Right forelimb (tissue), 1 donor: ENCODE data around the gene ARHGAP22.
"Not testable (repeated sequence)": the region's sequence is repeated elsewhere in the genome, so short reads cannot be mapped to it uniquely, and the experiment has no call there.

Source experiments
- DNase-seq: peaks from one replicate; pipeline ENCODE4 v3.0.0-alpha.2; 2018

ARHGAP22 gene, protein sequence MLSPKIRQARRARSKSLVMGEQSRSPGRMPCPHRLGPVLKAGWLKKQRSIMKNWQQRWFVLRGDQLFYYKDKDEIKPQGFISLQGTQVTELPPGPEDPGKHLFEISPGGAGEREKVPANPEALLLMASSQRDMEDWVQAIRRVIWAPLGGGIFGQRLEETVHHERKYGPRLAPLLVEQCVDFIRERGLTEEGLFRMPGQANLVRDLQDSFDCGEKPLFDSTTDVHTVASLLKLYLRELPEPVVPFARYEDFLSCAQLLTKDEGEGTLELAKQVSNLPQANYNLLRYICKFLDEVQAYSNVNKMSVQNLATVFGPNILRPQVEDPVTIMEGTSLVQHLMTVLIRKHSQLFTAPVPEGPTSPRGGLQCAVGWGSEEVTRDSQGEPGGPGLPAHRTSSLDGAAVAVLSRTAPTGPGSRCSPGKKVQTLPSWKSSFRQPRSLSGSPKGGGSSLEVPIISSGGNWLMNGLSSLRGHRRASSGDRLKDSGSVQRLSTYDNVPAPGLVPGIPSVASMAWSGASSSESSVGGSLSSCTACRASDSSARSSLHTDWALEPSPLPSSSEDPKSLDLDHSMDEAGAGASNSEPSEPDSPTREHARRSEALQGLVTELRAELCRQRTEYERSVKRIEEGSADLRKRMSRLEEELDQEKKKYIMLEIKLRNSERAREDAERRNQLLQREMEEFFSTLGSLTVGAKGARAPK

GRCh38 chr10:48604991-48605508 lies at the start of gene ARHGAP22:
TSS of gene ARHGAP22 (minus strand) at chr10:48605073. CDS start at chr10:48604796, 277 bp downstream.
- DNase-seq: peak; percentile 62

GRCh38 chr10:48653944-48654698 lies 49.2 kb upstream of the ARHGAP22 start:
- no peak for DNase-seq

GRCh38 chr10:48653347-48653746 lies 48.5 kb upstream of the ARHGAP22 start:
- no peak for DNase-seq

DNA sequence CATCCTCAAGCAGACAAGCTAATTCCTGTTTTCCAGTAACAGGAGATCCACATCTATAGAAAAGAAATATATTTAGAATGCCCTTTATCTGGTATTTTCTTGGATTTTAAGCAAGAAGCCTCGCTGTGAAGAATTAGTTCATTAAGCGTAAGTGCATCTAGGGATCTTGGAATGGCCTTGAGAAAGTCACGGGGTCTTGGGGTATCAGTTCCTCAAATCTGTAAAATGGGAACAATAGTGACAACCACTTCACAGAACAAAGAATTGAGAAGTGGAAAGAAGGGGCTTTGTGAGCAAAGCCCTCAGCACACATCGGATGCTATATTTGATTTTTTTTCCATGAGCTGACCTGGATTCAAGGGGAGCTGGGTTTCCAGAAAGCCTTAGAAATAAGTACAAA lies 47.5 kb upstream of the ARHGAP22 start:
- DNase-seq: no peak

- DNase-seq: peak; percentile 30
These were observed 47.0 kb upstream of the ARHGAP22 start for GRCh38 chr10:48651839-48652238.

DNA sequence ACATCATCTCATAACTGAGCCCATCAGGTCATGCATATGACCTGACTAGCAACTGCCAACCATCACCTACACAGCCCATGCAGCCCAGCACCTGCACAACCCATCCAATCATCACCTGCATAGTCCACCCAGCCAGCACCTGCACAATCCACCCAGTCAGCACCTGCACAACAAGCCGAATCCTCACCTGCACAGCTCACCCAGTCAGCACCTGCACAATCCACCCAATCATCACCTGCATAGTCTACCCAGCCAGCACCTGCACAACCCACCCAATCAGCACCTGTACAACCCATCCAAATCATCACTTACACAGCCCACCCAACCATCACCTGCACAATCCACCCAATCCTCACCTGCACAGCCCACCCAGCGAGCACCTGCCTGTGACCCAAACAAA lies 46.4 kb upstream of the ARHGAP22 start:
- DNase-seq: peak; percentile 35

DNA sequence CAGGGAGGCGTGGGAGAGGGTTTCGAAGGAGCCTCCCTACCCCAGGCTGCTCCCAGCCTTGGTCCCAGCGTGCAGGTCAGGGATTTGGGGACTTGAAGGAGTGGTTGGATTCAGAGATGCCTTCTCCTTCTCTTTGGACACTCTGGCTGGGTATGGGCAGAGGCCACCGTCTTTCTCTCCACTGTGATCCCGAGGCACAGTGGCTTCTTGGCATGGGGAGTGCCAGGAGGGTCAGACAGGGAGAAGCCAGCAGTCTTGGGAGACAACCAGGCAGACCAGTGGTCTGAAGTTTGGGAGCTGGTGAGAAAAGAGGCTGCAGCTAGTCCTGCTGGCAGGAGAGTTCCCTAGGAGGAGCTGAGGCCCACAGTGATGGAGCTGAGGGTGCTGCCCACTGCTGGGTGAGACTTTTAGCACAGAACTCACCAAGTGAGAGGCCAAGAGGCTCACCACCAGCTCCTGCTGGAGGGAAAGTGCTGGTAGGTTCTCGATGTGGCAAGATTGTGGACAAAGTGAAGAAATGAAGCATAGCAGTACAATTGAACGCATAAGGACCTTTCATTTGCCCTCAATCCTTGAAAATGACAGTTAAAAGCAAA lies 44.6 kb upstream of the ARHGAP22 start:
- peak; percentile 29 for DNase-seq

- DNase-seq: no peak
These were observed 43.5 kb upstream of the ARHGAP22 start for GRCh38 chr10:48648172-48648942.

DNA sequence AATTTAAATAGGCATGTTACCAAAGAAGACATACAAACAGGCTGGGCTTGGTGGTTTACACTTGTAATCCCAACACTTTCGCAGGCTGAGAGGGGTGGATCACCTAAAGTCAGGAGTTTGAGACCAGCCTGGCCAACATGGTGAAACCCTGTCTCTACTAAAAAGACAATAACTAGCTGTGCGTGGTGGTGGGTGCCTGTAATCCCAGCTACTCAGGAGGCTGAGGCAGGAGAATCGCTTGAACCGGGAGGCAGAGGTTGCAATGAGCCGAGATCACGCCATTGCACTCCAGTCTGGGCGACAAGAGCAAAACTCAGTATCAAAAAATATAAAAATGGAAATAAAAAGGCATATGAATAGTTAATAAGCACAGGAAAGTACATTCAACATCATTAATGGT lies 42.2 kb upstream of the ARHGAP22 start:
- not testable (repeated sequence) for DNase-seq

GRCh38 chr10:48645600-48645999 lies 40.7 kb upstream of the ARHGAP22 start:
- DNase-seq: no peak

- not testable (repeated sequence) for DNase-seq
These were observed 36.3 kb upstream of the ARHGAP22 start for GRCh38 chr10:48641099-48641690.

- DNase-seq: no peak
These were observed 35.5 kb upstream of the ARHGAP22 start for GRCh38 chr10:48640326-48640725.

- DNase-seq: no peak
These were observed 34.8 kb upstream of the ARHGAP22 start for GRCh38 chr10:48639632-48640031.

- DNase-seq: no peak
These were observed 34.1 kb upstream of the ARHGAP22 start for GRCh38 chr10:48638739-48639527.

DNA sequence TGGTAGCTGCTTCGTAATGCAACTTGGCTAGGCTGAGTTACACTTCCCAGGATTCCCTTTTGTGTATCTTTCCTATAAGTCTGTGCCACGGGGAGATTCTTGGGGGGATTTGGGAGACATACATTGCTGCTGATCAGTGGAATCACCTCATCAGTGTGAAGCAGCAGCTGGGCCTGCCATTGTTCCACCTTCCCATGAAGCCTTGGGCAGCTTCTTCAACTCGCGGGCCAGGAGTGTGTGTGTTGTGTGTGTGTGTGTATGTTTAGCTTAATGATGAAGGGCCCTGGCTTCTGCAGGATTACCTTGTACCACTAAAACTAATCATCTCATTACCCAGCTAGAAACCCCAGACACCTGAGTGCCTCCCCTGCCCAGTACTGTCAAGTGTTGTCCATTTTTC lies 33.3 kb upstream of the ARHGAP22 start:
- DNase-seq: no peak

GRCh38 chr10:48636901-48637300 lies 32.0 kb upstream of the ARHGAP22 start:
- DNase-seq: no peak

- no peak for DNase-seq
These were observed 31.4 kb upstream of the ARHGAP22 start for GRCh38 chr10:48636231-48636630.

- DNase-seq: no peak
These were observed 30.2 kb upstream of the ARHGAP22 start for GRCh38 chr10:48634984-48635557.

GRCh38 chr10:48634198-48634983 lies 29.5 kb upstream of the ARHGAP22 start:
- no peak for DNase-seq
